SK-N-SH (cell line): ENCODE results near the gene GATAD2B. TPM values are rescaled to one million over a fixed set of nuclear protein-coding genes. Genes with fewer than 3 reads are reported as not detected.

Experiments
- CTCF ChIA-PET: fragments of 300-600, 350-600 bp; formaldehyde crosslinking; extraction: SDS; loops from one replicate; lab custom pipeline; 2021; lab: Yijun Ruan, JAX
- POLR2A ChIA-PET: fragments of 350-600 bp; sonication (Branson Sonifier 250); formaldehyde crosslinking; extraction: SDS; loops from one replicate; lab custom pipeline; 2020; ENCODE audit warnings: antibody characterized with exemption, inconsistent platforms; lab: Yijun Ruan, JAX
- DNase-seq: peaks from one replicate; pipeline ENCODE4 v3.0.0; 2012
- H2AFZ ChIP-seq: fragments of 200-600 bp; sonication (generic); 2 replicates; pipeline ENCODE4 v1.8.1; 2016; ENCODE audit warnings: antibody characterized with exemption, mild to moderate bottlenecking, low read depth
- H3F3A ChIP-seq: fragments of 200-600 bp; sonication (generic); replicated peaks from 2 replicates; pipeline ENCODE3; 2016; ENCODE audit warnings: antibody characterized with exemption, mild to moderate bottlenecking; ENCODE audit not compliant: insufficient read depth
- H3K27ac ChIP-seq, 2 experiments: fragments of 200-500 bp in 1 of 2; fragments of 200-600 bp in 1 of 2; sonication (Bioruptor generic) in 1 of 2; sonication (generic), shearing (Covaris generic) in 1 of 2; 2 replicates each; pipeline versions ENCODE4 v1.5.1 to v1.6.1; 2014 to 2016; ENCODE audit warnings: low read depth in 2 of 2, inconsistent platforms in 1 of 2, low read length in 1 of 2, mild to moderate bottlenecking in 1 of 2, mixed read lengths in 1 of 2
- H3K27me3 ChIP-seq: fragments of 200-600 bp; sonication (generic), shearing (Covaris generic); 2 replicates; pipeline ENCODE4 v1.6.1; 2016; ENCODE audit warnings: mixed run types; ENCODE audit not compliant: insufficient read depth
- H3K36me3 ChIP-seq, 2 experiments: fragments of 200-500 bp in 1 of 2; fragments of 200-600 bp in 1 of 2; sonication (Bioruptor generic) in 1 of 2; sonication (generic) in 1 of 2; replicated peaks in 1 of 2; 2 replicates each; pipeline versions ENCODE3 to v1.5.1; 2014 to 2016; ENCODE audit warnings: low read length in 1 of 2, mild to moderate bottlenecking in 1 of 2; ENCODE audit not compliant: insufficient read depth in 2 of 2, control insufficient read depth in 1 of 2
- H3K4me1 ChIP-seq, 2 experiments: fragments of 200-500 bp in 1 of 2; fragments of 200-600 bp in 1 of 2; sonication (Bioruptor generic) in 1 of 2; sonication (generic), shearing (Covaris generic) in 1 of 2; 2 replicates each; pipeline versions ENCODE4 v1.5.1 to v1.6.1; 2014 to 2016; ENCODE audit warnings: low read depth in 1 of 2, low read length in 1 of 2, mixed run types in 1 of 2; ENCODE audit not compliant: insufficient read depth in 2 of 2, control insufficient read depth in 1 of 2
- H3K4me2 ChIP-seq: fragments of 200-600 bp; sonication (generic), shearing (Covaris generic); 2 replicates; pipeline ENCODE4 v1.6.1; 2017; ENCODE audit warnings: mixed run types
- H3K4me3 ChIP-seq, 2 experiments: fragments of 200-500 bp in 1 of 2; fragments of 200-600 bp in 1 of 2; sonication (Bioruptor generic) in 1 of 2; sonication (generic), shearing (Covaris generic) in 1 of 2; 2 replicates each; pipeline versions ENCODE4 v1.5.1 to v1.8.1; 2014 to 2016; ENCODE audit warnings: low read depth in 2 of 2, inconsistent platforms in 1 of 2, low read length in 1 of 2, mild to moderate bottlenecking in 1 of 2, mixed read lengths in 1 of 2, moderate library complexity in 1 of 2
- H3K79me2 ChIP-seq: fragments of 200-600 bp; sonication (generic); 2 replicates; pipeline ENCODE4 v1.8.1; 2017; ENCODE audit warnings: mild to moderate bottlenecking; ENCODE audit not compliant: insufficient read depth
- H3K9ac ChIP-seq: fragments of 200-600 bp; sonication (generic); 2 replicates; pipeline ENCODE4 v1.6.1; 2017; ENCODE audit warnings: mixed run types
- H3K9me2 ChIP-seq: fragments of 200-600 bp; sonication (generic); 2 replicates; pipeline ENCODE4 v1.6.1; 2017; ENCODE audit warnings: mixed run types
- H3K9me3 ChIP-seq: fragments of 200-600 bp; sonication (generic); 2 replicates; pipeline ENCODE4 v1.6.1; 2017; ENCODE audit warnings: mixed run types, mild to moderate bottlenecking, moderate library complexity
- H4K20me1 ChIP-seq: fragments of 200-600 bp; sonication (generic); 2 replicates; pipeline ENCODE4 v1.6.1; 2017; ENCODE audit warnings: mild to moderate bottlenecking, mixed run types; ENCODE audit not compliant: insufficient read depth
- EZH2phosphoT487 ChIP-seq: fragments of 200-600 bp; sonication (generic); IDR thresholded peaks from 2 replicates; pipeline ENCODE4 v1.6.1; 2017; ENCODE audit warnings: low read depth, mixed run types, mild to moderate bottlenecking, antibody characterized with exemption, moderate library complexity, borderline replicate concordance
- FOSL2 ChIP-seq: IDR thresholded peaks from 2 replicates; pipeline ENCODE4 v1.4.0; 2012; ENCODE audit warnings: low read depth, mild to moderate bottlenecking, moderate library complexity, borderline replicate concordance
- FOXJ3 ChIP-seq: sonication (generic); formaldehyde crosslinking; IDR thresholded peaks from 2 replicates; pipeline ENCODE4 v1.5.1; 2020; ENCODE audit warnings: mild to moderate bottlenecking, missing genetic modification reagents
- GABPA ChIP-seq: IDR thresholded peaks from 2 replicates; pipeline ENCODE4 v1.4.0; 2012; ENCODE audit warnings: low read depth, mild to moderate bottlenecking
- JUND ChIP-seq: IDR thresholded peaks from 2 replicates; pipeline ENCODE4 v1.4.0; 2012
- MEF2A ChIP-seq: IDR thresholded peaks from 2 replicates; pipeline ENCODE4 v1.4.0; 2012; ENCODE audit warnings: low read depth, borderline replicate concordance
- POLR2AphosphoS5 ChIP-seq: IDR thresholded peaks from 2 replicates; pipeline ENCODE4 v1.6.1; 2012; ENCODE audit warnings: low read depth, low read length
- RXRA ChIP-seq: IDR thresholded peaks from 2 replicates; pipeline ENCODE4 v1.4.0; 2012; ENCODE audit warnings: low read depth, mild to moderate bottlenecking, borderline replicate concordance
- SIN3A ChIP-seq: IDR thresholded peaks from 2 replicates; pipeline ENCODE4 v1.6.1; 2012; ENCODE audit warnings: low read depth, mild to moderate bottlenecking, low read length, moderate library complexity, borderline replicate concordance
- TAF1 ChIP-seq: IDR thresholded peaks from 2 replicates; pipeline ENCODE4 v1.6.1; 2012; ENCODE audit warnings: low read depth, mild to moderate bottlenecking, low read length, moderate library complexity, borderline replicate concordance
- WGBS: methylation state at CpG from one replicate; pipeline ENCODE4 v1.1.6; 2017; ENCODE audit warnings: low lambda C conversion rate; 5-methylcytosine and 5-hydroxymethylcytosine counted together
- polyA plus RNA-seq, 3 experiments: library from polyadenylated mRNA; depleted of rRNA; stranded (reverse); fragments of >200 nt; gene quantifications; 2 replicates each; pipeline ENCODE4 v1.2.3, GENCODE V29; 2012
- TF ChIP-seq, protein P1 (sequence below): fragments of 150-350 bp; IDR thresholded peaks from 2 replicates; pipeline ENCODE4 v1.6.1; 2016; ENCODE audit warnings: mild to moderate bottlenecking, low read depth, low read length
- TF ChIP-seq, protein P2 (sequence below): IDR thresholded peaks from 2 replicates; pipeline ENCODE4 v1.4.0; 2012; ENCODE audit warnings: low read depth, borderline replicate concordance
- TF ChIP-seq, protein P3 (sequence below): IDR thresholded peaks from 2 replicates; pipeline ENCODE4 v1.6.1; 2012; ENCODE audit warnings: mild to moderate bottlenecking, low read depth, low read length, moderate library complexity
- TF ChIP-seq, protein P4 (sequence below): IDR thresholded peaks from 2 replicates; pipeline ENCODE4; 2012
- TF ChIP-seq, protein P5 (sequence below): fragments of 150-350 bp; IDR thresholded peaks from 2 replicates; pipeline ENCODE4 v1.6.1; 2017; ENCODE audit warnings: antibody characterized with exemption, low read length, low read depth, borderline replicate concordance
- TF ChIP-seq, protein P6 (sequence below): IDR thresholded peaks from 2 replicates; pipeline ENCODE4 v1.4.0; 2012; ENCODE audit warnings: low read depth, borderline replicate concordance

Gene GATAD2B
- polyA plus RNA-seq, 1 of the 3 experiments (the other 2 are of a cell fraction) = 2.8 TPM

DNA sequence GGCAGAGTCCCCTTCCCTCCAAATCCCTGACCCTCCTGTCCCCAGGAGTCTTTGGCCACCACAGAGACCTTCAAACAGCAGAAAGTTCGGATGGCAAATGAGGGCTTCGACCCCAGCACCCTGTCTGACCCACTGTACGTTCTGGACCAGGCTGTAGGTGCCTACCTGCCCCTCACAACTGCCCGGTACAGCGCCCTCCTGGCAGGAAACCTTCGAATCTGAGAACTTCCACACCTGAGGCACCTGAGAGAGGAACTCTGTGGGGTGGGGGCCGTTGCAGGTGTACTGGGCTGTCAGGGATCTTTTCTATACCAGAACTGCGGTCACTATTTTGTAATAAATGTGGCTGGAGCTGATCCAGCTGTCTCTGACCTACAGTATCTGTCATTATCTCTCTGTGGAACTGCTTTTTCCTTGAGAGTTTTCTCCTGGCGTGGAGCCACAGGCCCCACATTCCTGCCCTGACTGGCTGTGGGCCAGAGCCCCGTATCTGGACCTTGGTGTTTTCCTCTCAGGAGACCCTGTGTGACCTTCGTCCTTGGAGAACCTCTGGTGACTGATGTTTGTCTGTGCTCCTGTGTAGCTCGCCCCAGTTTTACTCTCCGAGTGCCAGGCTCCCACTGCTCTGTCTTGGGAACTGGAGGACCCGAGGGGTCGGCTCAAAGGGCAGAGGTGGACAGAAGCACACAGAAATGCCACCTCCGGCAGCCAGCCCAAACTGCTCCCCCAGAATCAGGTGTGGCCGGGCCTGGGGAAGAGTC lies 142.8 kb downstream of the GATAD2B start:
- Histone ChIP-seq H3K9me3 (no peaks in the 10 kb centered on the region), H3K27me3 (no peaks in the 10 kb centered on the region), H3K79me2 (no peaks in the 10 kb centered on the region), H3K36me3 (no peaks in the 10 kb centered on the region), H4K20me1 (no peaks in the 10 kb centered on the region), H3K4me3 (no peak overlapping the region), H3K9ac (no peak overlapping the region), H3K27ac (no peak overlapping the region), H3K4me1 (peaks cover 4 to 13% of the 10 kb centered on the region in 2 experiments; a peak in 2 of 4 replicates), H3K9me2 (no peaks in the 10 kb centered on the region), H3K4me2 (no peak overlapping the region), H2AFZ (no peak overlapping the region), H3F3A (peaks cover under 1% of the 10 kb centered on the region)
- POLR2A ChIA-PET = no interaction called here
- WGBS = 71% methylated on average over 16 of the region's 17 CpGs
- CTCF ChIA-PET = interaction anchor here (1.0 to 1.9 kb wide), 3 partner anchors 18 to 207 kb away, joined by 3 to 8 read pairs (median 5); partner anchors contain the start of gene RAB13
- TF ChIP-seq, protein P1, sequence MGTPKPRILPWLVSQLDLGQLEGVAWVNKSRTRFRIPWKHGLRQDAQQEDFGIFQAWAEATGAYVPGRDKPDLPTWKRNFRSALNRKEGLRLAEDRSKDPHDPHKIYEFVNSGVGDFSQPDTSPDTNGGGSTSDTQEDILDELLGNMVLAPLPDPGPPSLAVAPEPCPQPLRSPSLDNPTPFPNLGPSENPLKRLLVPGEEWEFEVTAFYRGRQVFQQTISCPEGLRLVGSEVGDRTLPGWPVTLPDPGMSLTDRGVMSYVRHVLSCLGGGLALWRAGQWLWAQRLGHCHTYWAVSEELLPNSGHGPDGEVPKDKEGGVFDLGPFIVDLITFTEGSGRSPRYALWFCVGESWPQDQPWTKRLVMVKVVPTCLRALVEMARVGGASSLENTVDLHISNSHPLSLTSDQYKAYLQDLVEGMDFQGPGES = no peak
- no peak for TF ChIP-seq GABPA
- no peak for TF ChIP-seq FOSL2
- no peak for TF ChIP-seq TAF1
- TF ChIP-seq EZH2phosphoT487 = no peak
- TF ChIP-seq, protein P2, sequence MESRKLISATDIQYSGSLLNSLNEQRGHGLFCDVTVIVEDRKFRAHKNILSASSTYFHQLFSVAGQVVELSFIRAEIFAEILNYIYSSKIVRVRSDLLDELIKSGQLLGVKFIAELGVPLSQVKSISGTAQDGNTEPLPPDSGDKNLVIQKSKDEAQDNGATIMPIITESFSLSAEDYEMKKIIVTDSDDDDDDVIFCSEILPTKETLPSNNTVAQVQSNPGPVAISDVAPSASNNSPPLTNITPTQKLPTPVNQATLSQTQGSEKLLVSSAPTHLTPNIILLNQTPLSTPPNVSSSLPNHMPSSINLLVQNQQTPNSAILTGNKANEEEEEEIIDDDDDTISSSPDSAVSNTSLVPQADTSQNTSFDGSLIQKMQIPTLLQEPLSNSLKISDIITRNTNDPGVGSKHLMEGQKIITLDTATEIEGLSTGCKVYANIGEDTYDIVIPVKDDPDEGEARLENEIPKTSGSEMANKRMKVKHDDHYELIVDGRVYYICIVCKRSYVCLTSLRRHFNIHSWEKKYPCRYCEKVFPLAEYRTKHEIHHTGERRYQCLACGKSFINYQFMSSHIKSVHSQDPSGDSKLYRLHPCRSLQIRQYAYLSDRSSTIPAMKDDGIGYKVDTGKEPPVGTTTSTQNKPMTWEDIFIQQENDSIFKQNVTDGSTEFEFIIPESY = no peak
- no peak for TF ChIP-seq MEF2A
- TF ChIP-seq, protein P3, sequence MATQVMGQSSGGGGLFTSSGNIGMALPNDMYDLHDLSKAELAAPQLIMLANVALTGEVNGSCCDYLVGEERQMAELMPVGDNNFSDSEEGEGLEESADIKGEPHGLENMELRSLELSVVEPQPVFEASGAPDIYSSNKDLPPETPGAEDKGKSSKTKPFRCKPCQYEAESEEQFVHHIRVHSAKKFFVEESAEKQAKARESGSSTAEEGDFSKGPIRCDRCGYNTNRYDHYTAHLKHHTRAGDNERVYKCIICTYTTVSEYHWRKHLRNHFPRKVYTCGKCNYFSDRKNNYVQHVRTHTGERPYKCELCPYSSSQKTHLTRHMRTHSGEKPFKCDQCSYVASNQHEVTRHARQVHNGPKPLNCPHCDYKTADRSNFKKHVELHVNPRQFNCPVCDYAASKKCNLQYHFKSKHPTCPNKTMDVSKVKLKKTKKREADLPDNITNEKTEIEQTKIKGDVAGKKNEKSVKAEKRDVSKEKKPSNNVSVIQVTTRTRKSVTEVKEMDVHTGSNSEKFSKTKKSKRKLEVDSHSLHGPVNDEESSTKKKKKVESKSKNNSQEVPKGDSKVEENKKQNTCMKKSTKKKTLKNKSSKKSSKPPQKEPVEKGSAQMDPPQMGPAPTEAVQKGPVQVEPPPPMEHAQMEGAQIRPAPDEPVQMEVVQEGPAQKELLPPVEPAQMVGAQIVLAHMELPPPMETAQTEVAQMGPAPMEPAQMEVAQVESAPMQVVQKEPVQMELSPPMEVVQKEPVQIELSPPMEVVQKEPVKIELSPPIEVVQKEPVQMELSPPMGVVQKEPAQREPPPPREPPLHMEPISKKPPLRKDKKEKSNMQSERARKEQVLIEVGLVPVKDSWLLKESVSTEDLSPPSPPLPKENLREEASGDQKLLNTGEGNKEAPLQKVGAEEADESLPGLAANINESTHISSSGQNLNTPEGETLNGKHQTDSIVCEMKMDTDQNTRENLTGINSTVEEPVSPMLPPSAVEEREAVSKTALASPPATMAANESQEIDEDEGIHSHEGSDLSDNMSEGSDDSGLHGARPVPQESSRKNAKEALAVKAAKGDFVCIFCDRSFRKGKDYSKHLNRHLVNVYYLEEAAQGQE = no peak
- TF ChIP-seq JUND = no peak
- TF ChIP-seq, protein P4, sequence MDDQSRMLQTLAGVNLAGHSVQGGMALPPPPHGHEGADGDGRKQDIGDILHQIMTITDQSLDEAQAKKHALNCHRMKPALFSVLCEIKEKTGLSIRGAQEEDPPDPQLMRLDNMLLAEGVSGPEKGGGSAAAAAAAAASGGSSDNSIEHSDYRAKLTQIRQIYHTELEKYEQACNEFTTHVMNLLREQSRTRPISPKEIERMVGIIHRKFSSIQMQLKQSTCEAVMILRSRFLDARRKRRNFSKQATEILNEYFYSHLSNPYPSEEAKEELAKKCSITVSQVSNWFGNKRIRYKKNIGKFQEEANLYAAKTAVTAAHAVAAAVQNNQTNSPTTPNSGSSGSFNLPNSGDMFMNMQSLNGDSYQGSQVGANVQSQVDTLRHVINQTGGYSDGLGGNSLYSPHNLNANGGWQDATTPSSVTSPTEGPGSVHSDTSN = no peak
- no peak for TF ChIP-seq SIN3A
- no peak for TF ChIP-seq RXRA
- TF ChIP-seq, protein P5, sequence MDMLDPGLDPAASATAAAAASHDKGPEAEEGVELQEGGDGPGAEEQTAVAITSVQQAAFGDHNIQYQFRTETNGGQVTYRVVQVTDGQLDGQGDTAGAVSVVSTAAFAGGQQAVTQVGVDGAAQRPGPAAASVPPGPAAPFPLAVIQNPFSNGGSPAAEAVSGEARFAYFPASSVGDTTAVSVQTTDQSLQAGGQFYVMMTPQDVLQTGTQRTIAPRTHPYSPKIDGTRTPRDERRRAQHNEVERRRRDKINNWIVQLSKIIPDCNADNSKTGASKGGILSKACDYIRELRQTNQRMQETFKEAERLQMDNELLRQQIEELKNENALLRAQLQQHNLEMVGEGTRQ = no peak
- no peak for TF ChIP-seq FOXJ3 (CRISPR knock-in tag)
- TF ChIP-seq, protein P6, sequence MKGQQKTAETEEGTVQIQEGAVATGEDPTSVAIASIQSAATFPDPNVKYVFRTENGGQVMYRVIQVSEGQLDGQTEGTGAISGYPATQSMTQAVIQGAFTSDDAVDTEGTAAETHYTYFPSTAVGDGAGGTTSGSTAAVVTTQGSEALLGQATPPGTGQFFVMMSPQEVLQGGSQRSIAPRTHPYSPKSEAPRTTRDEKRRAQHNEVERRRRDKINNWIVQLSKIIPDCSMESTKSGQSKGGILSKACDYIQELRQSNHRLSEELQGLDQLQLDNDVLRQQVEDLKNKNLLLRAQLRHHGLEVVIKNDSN = no peak
- TF ChIP-seq POLR2AphosphoS5 = no peak
- DNase-seq = no peak
